ENCODE results near the gene JPH3. TPM values are rescaled to one million over a fixed set of nuclear protein-coding genes. Genes with fewer than 3 reads are reported as not detected.

The JPH3 gene
- total RNA-seq, 1 experiment from 2014 or later = 32.7 TPM

DNA sequence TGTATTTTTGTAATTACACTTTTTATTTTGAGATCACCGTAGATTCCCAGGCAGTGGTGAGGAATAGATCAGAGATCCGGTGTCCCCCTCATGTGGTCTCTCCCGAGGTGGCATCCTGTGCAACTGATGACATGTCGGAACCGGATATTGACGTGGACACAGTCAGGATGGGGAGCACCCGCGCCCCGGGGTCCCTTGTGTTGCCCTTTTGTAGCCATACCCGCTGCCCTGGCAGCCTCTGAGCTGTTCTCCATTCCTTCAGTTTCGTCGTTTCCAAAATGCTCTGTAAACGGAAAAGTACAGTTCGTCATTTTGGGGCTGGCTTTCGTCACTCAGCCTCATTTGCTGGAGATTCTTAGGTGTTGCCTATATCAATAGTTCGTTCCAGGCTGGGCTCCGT is 14.2 kb downstream of the JPH3 start:
- Histone ChIP-seq H3K79me1 (ENCODE audit: insufficient read depth, low read depth, low read length, poor library complexity, severe bottlenecking) (no peaks in the 10 kb centered on the region), H4K20me1 (ENCODE audit: control insufficient read depth, insufficient read depth, insufficient read length) (peaks cover 2% of the 10 kb centered on the region), H3K4me2 (ENCODE audit: insufficient read depth, insufficient read length, low read length) (no peak overlapping the region), H3K79me2 (ENCODE audit: insufficient read depth, low read length) (no peaks in the 10 kb centered on the region), H2AK5ac (ENCODE audit: insufficient read length, low read length) (no peak overlapping the region), H3K18ac (ENCODE audit: insufficient read length, low read depth, low read length) (no peak overlapping the region), H3K9me3 (ENCODE audit: control insufficient read depth, low read depth, low read length) (no peaks in the 10 kb centered on the region), H3K23ac (ENCODE audit: insufficient read length, low read depth, low read length) (no peak overlapping the region), H2BK20ac (ENCODE audit: low read depth, low read length, poor library complexity, severe bottlenecking) (no peak overlapping the region), H3K56ac (ENCODE audit: insufficient read length, low read depth, low read length) (no peak overlapping the region), H3K27ac (ENCODE audit: insufficient read length, low read depth, low read length) (no peak overlapping the region), H2AFZ (ENCODE audit: low read length) (no peak overlapping the region), H4K8ac (replicated peaks; ENCODE audit: insufficient read length, low read depth, low read length) (no peak overlapping the region), H3K14ac (ENCODE audit: insufficient read depth, low read length) (no peak overlapping the region), H2BK12ac (ENCODE audit: insufficient read length, low read depth, low read length) (no peak overlapping the region), H3K4ac (ENCODE audit: low read depth, low read length) (no peak overlapping the region), H4K5ac (ENCODE audit: insufficient read length, low read depth, low read length) (no peak overlapping the region), H2BK5ac (ENCODE audit: insufficient read length, low read length) (no peak overlapping the region), H3K4me1 (ENCODE audit: insufficient read depth, low read length) (no peaks in the 10 kb centered on the region), H4K91ac (ENCODE audit: insufficient read length, low read depth, low read length) (no peak overlapping the region), H3T11ph (ENCODE audit: low read length) (no peak overlapping the region), H3K9ac (ENCODE audit: extremely low read depth, insufficient read length, low read length) (no peak overlapping the region), H3K23me2 (ENCODE audit: insufficient read length, low read depth, low read length, poor library complexity, severe bottlenecking) (no peaks in the 10 kb centered on the region), H3K27me3 (ENCODE audit: insufficient read depth, low read length) (no peaks in the 10 kb centered on the region), H2BK15ac (ENCODE audit: low read depth, low read length) (no peak overlapping the region), H2BK120ac (ENCODE audit: low read depth, low read length, poor library complexity, severe bottlenecking) (no peak overlapping the region)
- Mint-ChIP-seq H3K4me1 (peaks cover 13 to 21% of the 10 kb centered on the region in 2 experiments), H3K27me3 (ENCODE audit: low read depth) (no peaks in the 10 kb centered on the region; the same call in 1 of the 2 replicates), H3K27ac (no peak overlapping the region), H3K4me3 (no peak overlapping the region), H3K36me3 (ENCODE audit: insufficient read depth in 1 of 3, low read depth in 3 of 3) (0 out of 7 replicates have a peak, but pooled peaks cover 0 to 2% (median 0%) of the 10 kb centered on the region in 3 experiments), H3K9me3 (no peaks in the 10 kb centered on the region)
- no peak for DNase-seq
- TF ChIP-seq, protein P1, sequence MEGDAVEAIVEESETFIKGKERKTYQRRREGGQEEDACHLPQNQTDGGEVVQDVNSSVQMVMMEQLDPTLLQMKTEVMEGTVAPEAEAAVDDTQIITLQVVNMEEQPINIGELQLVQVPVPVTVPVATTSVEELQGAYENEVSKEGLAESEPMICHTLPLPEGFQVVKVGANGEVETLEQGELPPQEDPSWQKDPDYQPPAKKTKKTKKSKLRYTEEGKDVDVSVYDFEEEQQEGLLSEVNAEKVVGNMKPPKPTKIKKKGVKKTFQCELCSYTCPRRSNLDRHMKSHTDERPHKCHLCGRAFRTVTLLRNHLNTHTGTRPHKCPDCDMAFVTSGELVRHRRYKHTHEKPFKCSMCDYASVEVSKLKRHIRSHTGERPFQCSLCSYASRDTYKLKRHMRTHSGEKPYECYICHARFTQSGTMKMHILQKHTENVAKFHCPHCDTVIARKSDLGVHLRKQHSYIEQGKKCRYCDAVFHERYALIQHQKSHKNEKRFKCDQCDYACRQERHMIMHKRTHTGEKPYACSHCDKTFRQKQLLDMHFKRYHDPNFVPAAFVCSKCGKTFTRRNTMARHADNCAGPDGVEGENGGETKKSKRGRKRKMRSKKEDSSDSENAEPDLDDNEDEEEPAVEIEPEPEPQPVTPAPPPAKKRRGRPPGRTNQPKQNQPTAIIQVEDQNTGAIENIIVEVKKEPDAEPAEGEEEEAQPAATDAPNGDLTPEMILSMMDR (conservative IDR thresholded peaks at IDR 0.05) = no peak
- WGBS (ENCODE audit: extremely low coverage, insufficient read length, low lambda C conversion rate) = no CpG with 5 or more reads among the region's 17 CpGs

Measured in H9 (cell line).